Caco-2 (cell line): ENCODE measurements around the gene BCL2L13. TPM values are rescaled to one million over a fixed set of nuclear protein-coding genes. Genes with fewer than 3 reads are reported as not detected.

Experiments
- BruUV-seq: library from RNA; stranded (reverse); fragments of 400-500 nt; replicated peaks from 2 replicates; lab custom pipeline; 2021; lab: Mats Ljungman, UMichigan
- CTCF ChIA-PET: fragments of 300-600 bp; sonication (Branson Sonifier 250); formaldehyde crosslinking; loops from one replicate; lab custom pipeline; 2022; ENCODE audit warnings: antibody characterized with exemption; lab: Charles Lee
- POLR2A ChIA-PET: fragments of 300-600 bp; sonication (Branson Sonifier 250); formaldehyde crosslinking; loops from one replicate; lab custom pipeline; 2022; ENCODE audit warnings: antibody characterized with exemption; lab: Charles Lee
- DNase-seq, 2 experiments: peaks; one replicate each; pipeline versions ENCODE4 v3.0.0 to v3.0.0-alpha.2; 2020 to 2022
- H3K27me3 ChIP-seq: replicated peaks from 2 replicates; pipeline ENCODE4 v1.6.0; 2011; ENCODE audit warnings: low read length; ENCODE audit not compliant: control insufficient read depth, insufficient read depth
- H3K36me3 ChIP-seq: 2 replicates; pipeline ENCODE4 v1.5.1; 2011; ENCODE audit warnings: low read length; ENCODE audit not compliant: control insufficient read depth, insufficient read depth
- H3K4me1 ChIP-seq: fragments of 250-450 bp; sonication (Bioruptor Pico); 2 replicates; pipeline ENCODE4 v1.5.1; 2020; ENCODE audit warnings: mild to moderate bottlenecking
- H3K4me3 ChIP-seq: 2 replicates; pipeline ENCODE4 v1.5.1; 2011; ENCODE audit warnings: low read depth, mild to moderate bottlenecking, control low read depth, low read length
- H3K9me3 ChIP-seq: fragments of 250-450 bp; sonication (Bioruptor Pico); 2 replicates; pipeline ENCODE4 v1.5.1; 2020; ENCODE audit warnings: mild to moderate bottlenecking, moderate library complexity
- H3K27ac Mint-ChIP-seq: one replicate; pipeline ENCODE4 v1.8.0; 2022; ENCODE audit warnings: mixed read lengths; ENCODE audit not compliant: unreplicated experiment
- H3K27me3 Mint-ChIP-seq: one replicate; pipeline ENCODE4 v1.8.0; 2022; ENCODE audit warnings: mixed read lengths; ENCODE audit not compliant: insufficient read depth, unreplicated experiment
- H3K36me3 Mint-ChIP-seq: one replicate; pipeline ENCODE4 v1.8.0; 2022; ENCODE audit warnings: mild to moderate bottlenecking, mixed read lengths; ENCODE audit not compliant: insufficient read depth, unreplicated experiment
- H3K4me1 Mint-ChIP-seq: one replicate; pipeline ENCODE4 v1.8.0; 2022; ENCODE audit warnings: low read depth, mixed read lengths; ENCODE audit not compliant: unreplicated experiment
- H3K4me3 Mint-ChIP-seq: one replicate; pipeline ENCODE4 v1.8.0; 2022; ENCODE audit warnings: mild to moderate bottlenecking, moderate library complexity, mixed read lengths; ENCODE audit not compliant: unreplicated experiment
- H3K9me3 Mint-ChIP-seq: one replicate; pipeline ENCODE4 v1.8.0; 2022; ENCODE audit warnings: mixed read lengths; ENCODE audit not compliant: unreplicated experiment
- intact Hi-C: fragments of 100-400 bp; cut with micrococcal nuclease; formaldehyde crosslinking; loops from one replicate; pipeline ENCODE4 v1.10.0; 2022; ENCODE audit not compliant: unreplicated experiment
- total RNA-seq: library from RNA; stranded (reverse); gene quantifications from 2 replicates; pipeline ENCODE4 v1.2.3, GENCODE V29; 2022
- TF ChIP-seq, protein P1 (sequence below), 2 experiments: fragments of 200-600 bp in 1 of 2; IDR thresholded peaks; 1 replicate in 1 of 2; 2 replicates in 1 of 2; pipeline versions ENCODE4 v1.5.1 to v1.8.0; 2011 to 2022; ENCODE audit warnings: antibody characterized with exemption in 1 of 2, control low read depth in 1 of 2, inconsistent platforms in 1 of 2, low read depth in 1 of 2, low read length in 1 of 2, mild to moderate bottlenecking in 1 of 2, moderate library complexity in 1 of 2; ENCODE audit not compliant: insufficient read depth in 1 of 2, severe bottlenecking in 1 of 2, unreplicated experiment in 1 of 2

The BCL2L13 gene
- total RNA-seq, 1 experiment from 2014 or later = 34.3 TPM

GRCh38 chr22:17672417-17672991 is 33.9 kb downstream of the BCL2L13 start:
- H3K4me1 ChIP-seq = no peaks in the 10 kb centered on the region
- TF ChIP-seq, protein P1, sequence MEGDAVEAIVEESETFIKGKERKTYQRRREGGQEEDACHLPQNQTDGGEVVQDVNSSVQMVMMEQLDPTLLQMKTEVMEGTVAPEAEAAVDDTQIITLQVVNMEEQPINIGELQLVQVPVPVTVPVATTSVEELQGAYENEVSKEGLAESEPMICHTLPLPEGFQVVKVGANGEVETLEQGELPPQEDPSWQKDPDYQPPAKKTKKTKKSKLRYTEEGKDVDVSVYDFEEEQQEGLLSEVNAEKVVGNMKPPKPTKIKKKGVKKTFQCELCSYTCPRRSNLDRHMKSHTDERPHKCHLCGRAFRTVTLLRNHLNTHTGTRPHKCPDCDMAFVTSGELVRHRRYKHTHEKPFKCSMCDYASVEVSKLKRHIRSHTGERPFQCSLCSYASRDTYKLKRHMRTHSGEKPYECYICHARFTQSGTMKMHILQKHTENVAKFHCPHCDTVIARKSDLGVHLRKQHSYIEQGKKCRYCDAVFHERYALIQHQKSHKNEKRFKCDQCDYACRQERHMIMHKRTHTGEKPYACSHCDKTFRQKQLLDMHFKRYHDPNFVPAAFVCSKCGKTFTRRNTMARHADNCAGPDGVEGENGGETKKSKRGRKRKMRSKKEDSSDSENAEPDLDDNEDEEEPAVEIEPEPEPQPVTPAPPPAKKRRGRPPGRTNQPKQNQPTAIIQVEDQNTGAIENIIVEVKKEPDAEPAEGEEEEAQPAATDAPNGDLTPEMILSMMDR (IDR thresholded peaks at IDR 0.05; ENCODE audit: insufficient read depth in 1 of 2, low read depth in 1 of 2, low read length in 1 of 2, severe bottlenecking in 1 of 2, unreplicated experiment in 1 of 2) = no peak
- Mint-ChIP-seq H3K9me3 (no peaks in the 10 kb centered on the region), H3K27me3 (no peaks in the 10 kb centered on the region), H3K36me3 (peaks cover 13% of the 10 kb centered on the region), H3K4me1 (peaks cover 11% of the 10 kb centered on the region), H3K27ac (peak overlapping the region; percentile 16), H3K4me3 (no peak overlapping the region)
- POLR2A ChIA-PET = no interaction called here
- no TSS peak for BruUV-seq
- intact Hi-C loops = no loop called here
- H3K27me3 ChIP-seq = no peaks in the 10 kb centered on the region
- H3K9me3 ChIP-seq = no peaks in the 10 kb centered on the region
- no peak for DNase-seq
- H3K4me3 ChIP-seq = no peak overlapping the region
- H3K36me3 ChIP-seq = no peaks in the 10 kb centered on the region
- CTCF ChIA-PET = no interaction called here

DNA sequence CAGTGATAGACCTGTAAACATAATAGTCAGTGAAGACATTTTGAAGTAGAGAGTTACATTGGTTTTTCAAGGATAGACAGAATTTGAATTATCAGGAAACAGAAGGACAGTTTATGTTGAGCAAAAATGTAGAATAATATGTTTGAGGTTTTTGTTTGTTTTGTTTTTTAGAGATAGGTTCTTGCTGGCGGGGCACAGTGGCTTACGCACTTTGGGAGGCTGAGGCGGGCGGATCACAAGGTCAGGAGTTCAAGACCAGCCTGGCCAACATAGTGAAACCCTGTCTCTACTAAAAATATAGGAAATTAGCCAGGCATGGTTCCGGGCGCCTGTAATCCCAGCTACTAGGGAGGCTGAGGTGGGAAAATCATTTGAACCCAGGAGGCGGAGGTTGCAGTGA is 35.6 kb downstream of the BCL2L13 start:
- no peak for DNase-seq
- CTCF ChIA-PET = no interaction called here
- Histone ChIP-seq H3K9me3 (no peaks in the 10 kb centered on the region), H3K4me3 (no peak overlapping the region), H3K4me1 (peaks cover 8% of the 10 kb centered on the region), H3K27me3 (no peaks in the 10 kb centered on the region), H3K36me3 (no peaks in the 10 kb centered on the region)
- H3K4me1 Mint-ChIP-seq = peaks cover 18% of the 10 kb centered on the region
- H3K27me3 Mint-ChIP-seq = no peaks in the 10 kb centered on the region
- H3K27ac Mint-ChIP-seq = no peak overlapping the region
- peaks cover 2% of the 10 kb centered on the region for H3K36me3 Mint-ChIP-seq
- TF ChIP-seq, protein P1 (IDR thresholded peaks at IDR 0.05; ENCODE audit: insufficient read depth in 1 of 2, low read depth in 1 of 2, low read length in 1 of 2, severe bottlenecking in 1 of 2, unreplicated experiment in 1 of 2) = no peak
- POLR2A ChIA-PET = interaction anchor here (0.5 to 0.7 kb wide), 2 partner anchors 162 to 405 kb away, joined by 3 to 8 read pairs; no protein-coding TSS in a partner anchor
- BruUV-seq = no TSS peak
- H3K9me3 Mint-ChIP-seq = no peaks in the 10 kb centered on the region
- intact Hi-C loops = no loop called here
- no peak overlapping the region for H3K4me3 Mint-ChIP-seq

DNA sequence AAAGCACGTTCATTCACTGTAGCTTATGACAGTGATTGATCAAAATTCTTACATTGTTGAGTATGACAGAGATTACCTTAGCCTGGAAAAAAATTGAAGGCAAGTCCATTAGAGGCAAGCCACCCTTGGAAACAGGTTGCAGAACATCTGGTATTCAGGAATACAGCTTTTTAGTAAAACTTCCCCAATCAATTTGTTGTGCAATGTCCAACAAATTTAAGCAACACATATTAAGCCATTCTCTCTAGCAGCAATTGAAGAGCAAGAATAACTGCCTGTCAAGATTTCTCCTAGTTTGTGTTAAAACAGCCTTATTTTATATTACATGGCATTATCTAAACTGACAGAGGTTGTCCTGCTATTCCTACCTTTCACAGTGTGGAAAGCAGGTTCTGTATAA is 37.0 kb downstream of the BCL2L13 start:
- POLR2A ChIA-PET = interaction anchor here (0.6 kb wide), 1 partner anchor 102 kb away, joined by 3 read pairs; no protein-coding TSS in a partner anchor
- TF ChIP-seq, protein P1 (IDR thresholded peaks at IDR 0.05; ENCODE audit: insufficient read depth in 1 of 2, low read depth in 1 of 2, low read length in 1 of 2, severe bottlenecking in 1 of 2, unreplicated experiment in 1 of 2) = no peak
- no TSS peak for BruUV-seq
- H3K4me1 ChIP-seq = peaks cover 8% of the 10 kb centered on the region
- Mint-ChIP-seq H3K9me3 (no peaks in the 10 kb centered on the region), H3K27ac (no peak overlapping the region), H3K27me3 (no peaks in the 10 kb centered on the region), H3K4me3 (no peak overlapping the region), H3K36me3 (no peaks in the 10 kb centered on the region), H3K4me1 (peaks cover 18% of the 10 kb centered on the region)
- H3K9me3 ChIP-seq = no peaks in the 10 kb centered on the region
- CTCF ChIA-PET = no interaction called here
- H3K4me3 ChIP-seq = no peak overlapping the region
- no peak for DNase-seq
- no peaks in the 10 kb centered on the region for H3K36me3 ChIP-seq
- intact Hi-C loops = no loop called here
- H3K27me3 ChIP-seq = no peaks in the 10 kb centered on the region
